ENCODE data around the gene ABCC8. TPM values are rescaled to one million over a fixed set of nuclear protein-coding genes. Genes with fewer than 3 reads are reported as not detected.

Gene ABCC8
- total RNA-seq, 1 donor from 2014 or later: 4.9 TPM

DNA sequence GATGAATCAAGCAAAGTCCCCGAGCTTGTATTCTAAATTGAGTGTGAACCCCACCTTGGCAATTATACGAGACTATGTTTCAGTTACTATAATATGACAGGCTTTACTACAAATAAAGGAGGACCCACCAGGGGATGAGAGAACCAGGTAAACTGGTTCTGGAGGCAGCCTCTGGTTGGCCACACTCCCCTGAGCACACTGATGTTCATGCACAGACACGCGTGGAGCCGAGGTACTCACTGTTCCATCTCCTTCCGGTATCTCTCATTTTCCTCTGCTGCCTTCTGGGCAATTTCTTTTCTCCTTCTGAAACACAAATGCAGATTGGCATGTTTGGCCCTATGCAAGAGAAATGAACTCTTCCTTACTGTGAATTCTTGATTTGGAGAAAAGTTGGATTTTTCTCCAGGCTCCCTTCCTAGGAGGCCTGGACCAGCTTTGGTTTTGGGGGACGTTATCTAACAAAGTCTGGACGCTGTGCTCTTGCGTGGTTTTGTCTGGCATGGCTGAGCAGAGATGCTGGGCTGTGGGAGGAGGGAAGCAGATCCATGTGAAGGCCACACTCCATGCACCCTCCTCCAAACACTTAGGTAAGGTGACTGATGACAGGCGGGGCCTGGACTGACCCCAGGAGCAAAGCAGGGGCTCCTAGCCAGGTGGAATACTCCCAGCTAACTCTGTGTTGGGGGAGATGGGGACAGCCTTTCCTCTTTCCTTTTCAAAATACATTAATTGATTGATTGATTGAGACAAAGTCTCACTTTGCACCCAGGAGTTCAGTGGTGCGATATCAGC lies 44.7 kb upstream of the ABCC8 start:
- Histone ChIP-seq H3K4me1 (no peaks in the 10 kb centered on the region), H3K27me3 (ENCODE audit: low read depth) (no peaks in the 10 kb centered on the region), H3K27ac (no peak overlapping the region), H3K4me3 (no peak overlapping the region), H3K9me3 (no peaks in the 10 kb centered on the region), H3K36me3 (no peaks in the 10 kb centered on the region)
- intact Hi-C loops (cut with DNase I): no loop called here
- no peak for ATAC-seq
- no peak for DNase-seq
- TF ChIP-seq CTCF (IDR thresholded peaks at IDR 0.05): no peak

- H3K27ac ChIP-seq: no peak overlapping the region
- TF ChIP-seq CTCF (IDR thresholded peaks at IDR 0.05): no peak
- H3K27me3 ChIP-seq (ENCODE audit: low read depth): no peaks in the 10 kb centered on the region
- intact Hi-C loops (cut with DNase I): no loop called here
- ATAC-seq (no peak), DNase-seq (no peak)
- no peak overlapping the region for H3K4me3 ChIP-seq
- no peaks in the 10 kb centered on the region for H3K4me1 ChIP-seq
- no peaks in the 10 kb centered on the region for H3K36me3 ChIP-seq
- H3K9me3 ChIP-seq: no peaks in the 10 kb centered on the region
Measured at GRCh38 chr11:17519061-17519885, 42.6 kb upstream of the ABCC8 start.

DNA sequence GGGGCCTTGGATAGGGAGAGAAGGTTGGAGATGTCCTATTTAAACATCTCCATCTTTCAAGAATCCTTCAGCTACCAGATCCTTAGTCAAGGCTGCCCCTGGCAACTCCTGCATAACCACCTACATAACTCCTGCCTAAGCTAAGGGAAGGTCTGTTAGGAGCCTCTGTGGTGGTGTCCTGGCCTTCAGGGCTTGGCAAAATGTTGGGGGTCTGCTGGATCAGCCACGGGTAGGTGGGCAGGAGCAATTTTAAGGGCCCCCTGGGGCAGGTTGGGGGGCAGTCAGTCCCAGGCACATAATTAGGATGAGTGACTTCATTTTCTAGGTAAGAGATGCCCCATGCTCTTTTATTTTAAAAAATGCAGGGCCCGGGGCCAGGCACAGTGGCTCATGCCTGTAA lies 41.7 kb upstream of the ABCC8 start:
- Histone ChIP-seq H3K4me3 (no peak overlapping the region), H3K36me3 (no peaks in the 10 kb centered on the region), H3K9me3 (no peaks in the 10 kb centered on the region), H3K4me1 (no peaks in the 10 kb centered on the region), H3K27me3 (ENCODE audit: low read depth) (no peaks in the 10 kb centered on the region), H3K27ac (no peak overlapping the region)
- TF ChIP-seq CTCF (IDR thresholded peaks at IDR 0.05): no peak
- DNase-seq (no peak), ATAC-seq (no peak)
- intact Hi-C loops (cut with DNase I): no loop called here

DNA sequence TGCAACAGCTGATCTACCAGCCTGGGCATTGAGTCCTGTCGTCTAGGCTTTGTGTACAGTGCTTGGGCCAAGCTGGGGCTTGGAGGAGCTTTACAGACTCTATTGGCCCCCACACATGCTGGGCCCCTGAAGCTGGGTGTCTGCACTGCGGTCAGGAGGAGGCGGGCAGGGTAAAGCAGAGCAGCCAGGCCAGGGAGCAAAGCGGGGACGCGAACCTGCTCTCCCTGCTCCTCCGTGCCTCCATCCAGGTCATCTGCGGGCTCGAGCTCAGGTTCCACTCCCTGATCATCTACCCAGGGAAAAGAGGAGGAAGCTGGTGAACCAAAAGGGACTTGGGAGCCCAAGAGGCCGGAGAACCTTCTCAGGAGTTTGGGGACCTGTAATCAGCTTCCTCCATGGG lies 40.5 kb upstream of the ABCC8 start:
- Histone ChIP-seq H3K9me3 (no peaks in the 10 kb centered on the region), H3K4me3 (no peak overlapping the region), H3K36me3 (no peaks in the 10 kb centered on the region), H3K4me1 (no peaks in the 10 kb centered on the region), H3K27ac (no peak overlapping the region), H3K27me3 (ENCODE audit: low read depth) (no peaks in the 10 kb centered on the region)
- TF ChIP-seq CTCF (IDR thresholded peaks at IDR 0.05): no peak
- intact Hi-C loops (cut with DNase I): no loop called here
- no peak for ATAC-seq
- DNase-seq: no peak

- H3K27ac ChIP-seq: no peak overlapping the region
- H3K36me3 ChIP-seq: no peaks in the 10 kb centered on the region
- no peaks in the 10 kb centered on the region for H3K4me1 ChIP-seq
- H3K4me3 ChIP-seq: no peak overlapping the region
- no peak for ATAC-seq
- H3K9me3 ChIP-seq: no peaks in the 10 kb centered on the region
- DNase-seq: no peak
- no peaks in the 10 kb centered on the region for H3K27me3 ChIP-seq (ENCODE audit: low read depth)
- intact Hi-C loops (cut with DNase I): no loop called here
- TF ChIP-seq CTCF (IDR thresholded peaks at IDR 0.05): no peak
Measured at GRCh38 chr11:17516551-17517150, 40.0 kb upstream of the ABCC8 start.
